HCT116 (cell line): ENCODE results near the gene FBXO42. TPM values are rescaled to one million over a fixed set of nuclear protein-coding genes. Genes with fewer than 3 reads are reported as not detected.

Source experiments
- ATAC-seq: fragments of 200-7000 bp; cut with Tn5 transposase; 2 replicates; pipeline ENCODE4 v1.9.1; 2020; ENCODE audit warnings: mild to moderate bottlenecking, moderate library complexity
- BruUV-seq: library from RNA; stranded (reverse); fragments of 400-500 nt; replicated peaks from 2 replicates; lab custom pipeline; 2021; lab: Mats Ljungman, UMichigan
- CTCF ChIA-PET: fragments of 300-600 bp; sonication (Branson Sonifier 250); formaldehyde crosslinking; loops from one replicate; lab custom pipeline; 2021; ENCODE audit warnings: antibody characterized with exemption; lab: Charles Lee
- POLR2A ChIA-PET: fragments of 300-600, 350-600 bp; sonication (Branson Sonifier 250); formaldehyde crosslinking; loops from one replicate; lab custom pipeline; 2021; ENCODE audit warnings: antibody characterized with exemption; lab: Charles Lee
- RAD21 ChIA-PET, 2 experiments: fragments of 300-600 bp; sonication (Branson Sonifier 250); formaldehyde crosslinking; loops; one replicate each; lab custom pipeline; 2023; ENCODE audit warnings: low total read pairs in 2 of 2; ENCODE audit not compliant: uncharacterized antibody in 2 of 2, unreplicated experiment in 2 of 2, low non-redundant PET in 1 of 2; lab: Charles Lee
- DNase-seq: peaks from one replicate; pipeline ENCODE4 v3.0.0-alpha.2; 2010; ENCODE audit warnings: low read depth, low spot score
- H2AFZ ChIP-seq: fragments of 200-600 bp; shearing (Covaris generic), sonication (generic); 2 replicates; pipeline ENCODE4 v1.6.1; 2017; ENCODE audit warnings: low read depth, mixed run types, mixed read lengths, antibody characterized with exemption, low read length; ENCODE audit not compliant: poor library complexity, severe bottlenecking
- H3K27ac ChIP-seq: 2 replicates; pipeline ENCODE4 v1.5.1; 2012; ENCODE audit warnings: low read depth, low read length
- H3K27me3 ChIP-seq: fragments of 200-600 bp; sonication (generic); 2 replicates; pipeline ENCODE4 v1.6.1; 2016; ENCODE audit warnings: mixed run types, low read length, mixed read lengths; ENCODE audit not compliant: insufficient read depth
- H3K36me3 ChIP-seq, 2 experiments: fragments of 200-500 bp in 1 of 2; fragments of 200-600 bp in 1 of 2; sonication (Bioruptor generic) in 1 of 2; sonication (generic) in 1 of 2; 2 replicates each; pipeline versions ENCODE4 v1.5.1 to v1.6.1; 2014 to 2016; ENCODE audit warnings: low read length in 2 of 2, inconsistent platforms in 1 of 2, mixed read lengths in 1 of 2, mixed run types in 1 of 2; ENCODE audit not compliant: insufficient read depth in 2 of 2, control insufficient read depth in 1 of 2
- H3K4me1 ChIP-seq, 2 experiments: fragments of 200-600 bp in 1 of 2; sonication (generic) in 1 of 2; 2 replicates each; pipeline versions ENCODE4 v1.5.1 to v1.6.1; 2012 to 2017; ENCODE audit warnings: low read length in 2 of 2, inconsistent platforms in 1 of 2, mild to moderate bottlenecking in 1 of 2, mixed read lengths in 1 of 2, mixed run types in 1 of 2, moderate library complexity in 1 of 2; ENCODE audit not compliant: insufficient read depth in 2 of 2, control insufficient read depth in 1 of 2
- H3K4me2 ChIP-seq: fragments of 200-600 bp; sonication (generic); 2 replicates; pipeline ENCODE4 v1.6.1; 2017; ENCODE audit warnings: mixed run types, low read length, mixed read lengths
- H3K4me3 ChIP-seq, 2 experiments: fragments of 200-600 bp in 1 of 2; sonication (generic) in 1 of 2; replicated peaks in 1 of 2; 2 replicates each; pipeline ENCODE4 v1.5.1; 2011 to 2016; ENCODE audit warnings: low read length in 2 of 2, control low read depth in 1 of 2, low read depth in 1 of 2, mild to moderate bottlenecking in 1 of 2, mixed read lengths in 1 of 2, mixed run types in 1 of 2
- H3K79me2 ChIP-seq: fragments of 200-600 bp; sonication (generic); 2 replicates; pipeline ENCODE4 v1.6.1; 2017; ENCODE audit warnings: mild to moderate bottlenecking, mixed run types, low read length, moderate library complexity, mixed read lengths; ENCODE audit not compliant: insufficient read depth
- H3K9ac ChIP-seq: fragments of 200-600 bp; sonication (generic); 2 replicates; pipeline ENCODE4 v1.6.1; 2016; ENCODE audit warnings: low read length, mixed read lengths
- H3K9me2 ChIP-seq: fragments of 200-600 bp; sonication (generic), shearing (Covaris generic); 2 replicates; pipeline ENCODE4 v1.6.1; 2017; ENCODE audit warnings: mixed run types, mild to moderate bottlenecking, moderate library complexity; ENCODE audit not compliant: insufficient read depth
- H3K9me3 ChIP-seq, 2 experiments: fragments of 200-500 bp in 1 of 2; fragments of 200-600 bp in 1 of 2; sonication (Bioruptor generic) in 1 of 2; sonication (generic) in 1 of 2; 2 replicates each; pipeline ENCODE4 v1.6.1; 2014 to 2017; ENCODE audit warnings: low read length in 2 of 2, mixed read lengths in 2 of 2, inconsistent platforms in 1 of 2, low read depth in 1 of 2, mild to moderate bottlenecking in 1 of 2, mixed run types in 1 of 2, moderate library complexity in 1 of 2; ENCODE audit not compliant: control insufficient read depth in 1 of 2, insufficient read depth in 1 of 2
- H4K20me1 ChIP-seq: fragments of 200-600 bp; sonication (generic), shearing (Covaris generic); 2 replicates; pipeline ENCODE4 v1.6.1; 2017; ENCODE audit warnings: mixed run types, mild to moderate bottlenecking, moderate library complexity; ENCODE audit not compliant: insufficient read depth
- CEBPB ChIP-seq: IDR thresholded peaks from 2 replicates; pipeline ENCODE4 v1.6.1; 2012; ENCODE audit warnings: low read depth
- JUND ChIP-seq: IDR thresholded peaks from 2 replicates; pipeline ENCODE4 v1.6.1; 2012
- SIN3A ChIP-seq: IDR thresholded peaks from 2 replicates; pipeline ENCODE4 v1.6.1; 2012; ENCODE audit warnings: low read depth
- SRF ChIP-seq: IDR thresholded peaks from 2 replicates; pipeline ENCODE4 v1.6.1; 2012; ENCODE audit warnings: low read depth
- YY1 ChIP-seq: IDR thresholded peaks from 2 replicates; pipeline ENCODE4 v1.6.1; 2011; ENCODE audit warnings: low read length, low read depth, moderate library complexity, mild to moderate bottlenecking; ENCODE audit not compliant: insufficient replicate concordance; ENCODE audit errors: extremely low read depth
- intact Hi-C: fragments of 100-400 bp; cut with micrococcal nuclease; formaldehyde crosslinking; loops from 2 replicates; pipeline ENCODE4 v1.10.0; 2022
- total RNA-seq: library from RNA; stranded (reverse); gene quantifications from one replicate; pipeline ENCODE4 v1.2.1, GENCODE V29; 2021; ENCODE audit not compliant: unreplicated experiment
- TF ChIP-seq, protein P1 (sequence below): IDR thresholded peaks from 2 replicates; pipeline ENCODE4 v1.6.1; 2012; ENCODE audit warnings: low read depth

Gene FBXO42
- total RNA-seq, 1 experiment from 2014 or later: 20.6 TPM

DNA sequence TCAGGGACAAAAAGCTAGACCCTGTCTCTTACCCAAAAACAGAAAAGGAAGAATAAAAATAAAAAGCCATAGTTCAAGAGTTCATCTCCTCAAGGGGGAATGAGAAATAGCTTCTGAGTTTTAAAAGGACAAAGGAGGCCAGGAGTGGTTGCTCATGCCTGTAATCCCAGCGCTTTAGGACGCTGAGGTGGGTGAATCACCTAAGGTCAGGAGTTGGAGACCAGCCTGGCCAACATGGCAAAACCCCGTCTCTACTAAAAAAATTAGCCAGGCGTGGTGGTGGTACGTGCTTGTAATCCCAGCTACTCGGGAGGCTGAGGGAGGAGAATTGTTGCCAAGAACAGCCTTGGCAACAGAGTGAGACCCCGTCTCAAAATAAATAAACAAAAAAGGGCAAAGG, 76.7 kb downstream of the FBXO42 start (continued):
- TF ChIP-seq, protein P1, sequence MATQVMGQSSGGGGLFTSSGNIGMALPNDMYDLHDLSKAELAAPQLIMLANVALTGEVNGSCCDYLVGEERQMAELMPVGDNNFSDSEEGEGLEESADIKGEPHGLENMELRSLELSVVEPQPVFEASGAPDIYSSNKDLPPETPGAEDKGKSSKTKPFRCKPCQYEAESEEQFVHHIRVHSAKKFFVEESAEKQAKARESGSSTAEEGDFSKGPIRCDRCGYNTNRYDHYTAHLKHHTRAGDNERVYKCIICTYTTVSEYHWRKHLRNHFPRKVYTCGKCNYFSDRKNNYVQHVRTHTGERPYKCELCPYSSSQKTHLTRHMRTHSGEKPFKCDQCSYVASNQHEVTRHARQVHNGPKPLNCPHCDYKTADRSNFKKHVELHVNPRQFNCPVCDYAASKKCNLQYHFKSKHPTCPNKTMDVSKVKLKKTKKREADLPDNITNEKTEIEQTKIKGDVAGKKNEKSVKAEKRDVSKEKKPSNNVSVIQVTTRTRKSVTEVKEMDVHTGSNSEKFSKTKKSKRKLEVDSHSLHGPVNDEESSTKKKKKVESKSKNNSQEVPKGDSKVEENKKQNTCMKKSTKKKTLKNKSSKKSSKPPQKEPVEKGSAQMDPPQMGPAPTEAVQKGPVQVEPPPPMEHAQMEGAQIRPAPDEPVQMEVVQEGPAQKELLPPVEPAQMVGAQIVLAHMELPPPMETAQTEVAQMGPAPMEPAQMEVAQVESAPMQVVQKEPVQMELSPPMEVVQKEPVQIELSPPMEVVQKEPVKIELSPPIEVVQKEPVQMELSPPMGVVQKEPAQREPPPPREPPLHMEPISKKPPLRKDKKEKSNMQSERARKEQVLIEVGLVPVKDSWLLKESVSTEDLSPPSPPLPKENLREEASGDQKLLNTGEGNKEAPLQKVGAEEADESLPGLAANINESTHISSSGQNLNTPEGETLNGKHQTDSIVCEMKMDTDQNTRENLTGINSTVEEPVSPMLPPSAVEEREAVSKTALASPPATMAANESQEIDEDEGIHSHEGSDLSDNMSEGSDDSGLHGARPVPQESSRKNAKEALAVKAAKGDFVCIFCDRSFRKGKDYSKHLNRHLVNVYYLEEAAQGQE: no peak
- no peak for TF ChIP-seq SRF

DNA sequence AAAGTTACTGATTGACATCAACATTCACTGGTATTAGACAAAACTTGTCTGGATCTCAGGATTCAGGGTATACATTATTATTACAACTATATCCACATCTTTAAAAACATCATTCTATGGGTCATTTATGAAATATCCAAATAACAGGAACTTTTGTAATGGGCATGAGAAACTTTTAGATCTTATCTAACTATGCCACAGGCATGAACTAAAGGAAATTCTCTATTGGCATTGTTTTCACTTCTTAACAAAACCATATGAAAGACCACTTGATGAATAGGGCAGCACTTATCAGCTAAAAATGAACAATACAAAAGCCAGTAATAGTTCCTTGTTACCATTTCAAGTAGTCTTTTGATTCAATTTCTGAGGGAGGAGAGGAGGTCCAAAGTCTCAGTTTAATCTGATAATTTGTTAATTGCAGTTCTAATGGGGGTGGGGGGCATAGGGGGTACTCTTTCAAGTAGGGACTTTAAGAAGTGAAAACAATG, 84.5 kb downstream of the FBXO42 start:
- no peak overlapping the region for H3K4me3 ChIP-seq
- H3K9ac ChIP-seq: no peak overlapping the region
- H3K36me3 ChIP-seq: no peaks in the 10 kb centered on the region
- ChIA-PET POLR2A (no interaction called here), RAD21 (no interaction called here), CTCF (no interaction called here)
- no peaks in the 10 kb centered on the region for H3K9me2 ChIP-seq
- ATAC-seq (no peak), DNase-seq (no peak)
- TF ChIP-seq SIN3A (no peak), YY1 (no peak), JUND (no peak), CEBPB (no peak)
- no TSS peak for BruUV-seq
- intact Hi-C loops: no loop called here
- H3K79me2 ChIP-seq: 0 out of 2 replicates have a peak, but pooled peaks cover 4% of the 10 kb centered on the region
- no peaks in the 10 kb centered on the region for H3K27me3 ChIP-seq
- H3K4me1 ChIP-seq: no peaks in the 10 kb centered on the region
- H4K20me1 ChIP-seq: no peaks in the 10 kb centered on the region
- H3K4me2 ChIP-seq: no peak overlapping the region
- H3K9me3 ChIP-seq: no peaks in the 10 kb centered on the region
- H3K27ac ChIP-seq: no peak overlapping the region
- H2AFZ ChIP-seq: no peak overlapping the region
